GM19043 (cell line): Measurements from ENCODE around the gene PIK3R5.
"Not testable (repeated sequence)": the region's sequence is repeated elsewhere in the genome, so short reads cannot be mapped to it uniquely, and the experiment has no call there.

Source experiments
- ATAC-seq: cut with Tn5 transposase; IDR thresholded peaks from one replicate; pipeline ENCODE4 v1.9.1; 2021; ENCODE audit warnings: low read depth; ENCODE audit not compliant: unreplicated experiment

Gene PIK3R5

DNA sequence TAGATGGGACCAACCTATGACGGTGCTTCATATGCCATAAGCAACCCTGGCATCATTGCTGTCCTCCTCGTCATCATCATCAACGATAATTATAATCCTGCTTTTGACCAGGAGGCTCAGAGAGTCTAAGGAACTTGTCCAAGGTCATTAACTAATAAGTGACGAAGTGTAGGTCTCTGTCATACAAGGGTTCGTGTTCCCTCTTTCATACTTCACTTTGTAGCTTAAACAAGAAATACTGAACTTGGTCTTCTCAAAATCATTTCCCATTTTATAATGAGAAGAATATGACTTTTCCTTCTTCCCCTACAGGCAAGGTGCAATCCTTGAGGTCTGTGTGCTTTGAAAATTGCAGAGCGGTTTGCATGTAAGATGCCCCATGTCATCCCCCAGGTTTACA is 66.9 kb downstream of the PIK3R5 start:
- ATAC-seq, result no peak

GRCh38 chr17:8898126-8898525 is 67.4 kb downstream of the PIK3R5 start:
- ATAC-seq, result no peak

DNA sequence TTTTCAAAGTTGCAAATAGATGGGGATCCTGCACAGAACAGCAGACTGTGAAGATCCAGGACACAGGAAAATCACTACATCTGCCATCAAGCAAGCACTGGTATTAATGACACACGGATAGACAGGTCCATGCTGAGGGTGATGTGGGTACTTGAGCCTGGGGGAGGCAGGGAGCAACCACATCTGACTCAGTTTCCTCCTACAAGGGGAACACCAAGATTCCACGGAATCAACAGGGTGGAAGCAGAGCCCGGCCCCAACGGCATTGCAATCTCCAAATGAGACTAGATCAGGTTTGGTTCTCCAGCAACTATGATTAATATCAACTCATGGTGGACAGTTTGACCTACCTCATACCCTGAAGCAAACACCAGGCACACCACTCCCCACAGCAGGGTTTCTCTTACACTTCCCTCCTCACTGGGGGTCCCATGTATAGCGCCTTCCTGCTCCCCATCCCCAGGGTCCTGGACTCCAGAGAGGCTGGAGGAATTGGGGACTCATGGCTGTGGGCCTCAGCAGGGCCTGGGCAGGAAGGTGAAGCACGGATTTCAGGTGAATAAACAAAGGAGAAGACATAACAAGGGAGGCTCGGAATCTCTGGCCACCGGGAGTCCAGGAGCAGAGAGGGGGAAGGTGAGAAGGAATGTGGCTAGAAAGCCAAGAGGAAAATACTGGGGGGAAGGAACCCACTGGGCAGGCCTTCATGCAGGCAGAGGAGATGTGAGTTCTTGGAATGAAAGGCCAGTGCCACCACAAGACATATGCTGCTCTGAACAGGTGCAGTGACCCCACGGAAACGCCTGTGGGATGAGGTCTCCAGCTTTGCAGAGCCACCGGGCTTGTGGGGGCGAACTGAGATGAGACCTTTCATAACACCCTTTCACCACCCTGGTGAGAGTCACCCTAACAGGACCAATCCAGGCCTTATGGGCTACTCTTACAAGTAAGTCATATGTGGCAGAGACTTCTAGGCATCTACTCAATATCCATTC is 68.6 kb downstream of the PIK3R5 start:
- ATAC-seq, result no peak

GRCh38 chr17:8896087-8896486 is 69.4 kb downstream of the PIK3R5 start:
- ATAC-seq, result no peak

DNA sequence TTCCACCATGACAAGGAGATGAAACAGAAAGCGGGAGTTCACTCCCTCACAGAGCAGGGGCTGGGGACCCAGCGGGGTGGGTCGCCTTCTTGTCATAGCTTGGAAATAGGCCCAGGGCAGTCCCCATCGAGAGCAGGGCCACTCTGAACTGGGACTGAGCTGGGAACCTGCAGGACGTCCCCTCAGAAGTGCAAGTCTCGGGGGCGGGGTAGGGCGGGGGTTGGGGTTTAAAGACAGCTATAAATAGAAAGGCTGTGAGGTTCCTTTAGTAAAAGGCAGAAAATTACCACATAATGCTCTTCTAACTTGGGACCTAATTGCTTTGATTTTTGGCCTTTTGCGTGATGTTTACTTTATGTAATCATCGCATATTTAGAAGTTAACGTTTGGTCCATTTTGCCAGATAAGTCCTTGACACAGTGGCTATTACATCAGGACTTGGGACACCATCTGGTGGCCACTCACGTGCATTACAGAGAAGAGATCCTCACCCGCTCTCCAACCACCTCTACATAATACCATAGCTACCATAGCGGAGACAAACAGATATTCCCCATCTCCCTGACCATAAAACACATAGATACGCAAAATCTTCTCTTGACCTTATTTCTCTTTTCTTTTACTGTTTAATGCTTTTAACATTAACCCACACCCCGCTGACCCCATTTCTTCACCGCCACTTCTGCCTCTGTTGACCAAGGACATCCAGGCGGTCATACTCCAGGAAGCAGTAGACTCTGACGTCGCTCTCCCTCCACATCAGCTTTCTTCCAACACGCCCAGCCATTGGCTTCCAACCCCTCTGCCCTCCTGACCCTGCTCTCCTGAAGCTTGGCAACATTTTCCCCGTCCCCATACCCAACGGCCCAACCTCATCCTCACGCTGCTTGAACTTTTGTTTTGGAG is 70.6 kb downstream of the PIK3R5 start:
- no peak for ATAC-seq

DNA sequence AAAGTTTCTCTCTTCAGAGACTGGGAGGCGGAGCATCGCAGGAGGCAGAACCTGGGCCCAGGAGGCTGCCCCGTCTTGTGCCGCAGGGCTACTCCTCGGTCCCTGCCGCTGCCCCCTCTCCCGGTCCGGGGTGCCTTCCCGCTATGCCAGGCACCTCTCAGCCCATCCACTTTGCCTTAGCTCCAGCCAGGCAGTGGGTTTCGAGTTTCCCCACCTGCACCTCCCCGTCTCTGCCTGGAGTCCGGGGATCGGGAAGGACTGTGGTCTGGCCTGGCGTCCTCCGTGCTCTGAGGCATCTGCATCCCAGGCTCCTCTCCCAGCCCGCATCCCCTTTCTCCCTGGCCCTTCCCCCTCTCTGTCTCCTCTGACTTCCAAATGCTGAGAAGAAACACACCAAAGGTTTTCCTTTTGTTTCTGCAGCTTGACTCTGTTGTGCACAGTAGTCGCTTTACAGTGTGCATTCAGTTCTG is 71.3 kb downstream of the PIK3R5 start:
- ATAC-seq, result no peak

DNA sequence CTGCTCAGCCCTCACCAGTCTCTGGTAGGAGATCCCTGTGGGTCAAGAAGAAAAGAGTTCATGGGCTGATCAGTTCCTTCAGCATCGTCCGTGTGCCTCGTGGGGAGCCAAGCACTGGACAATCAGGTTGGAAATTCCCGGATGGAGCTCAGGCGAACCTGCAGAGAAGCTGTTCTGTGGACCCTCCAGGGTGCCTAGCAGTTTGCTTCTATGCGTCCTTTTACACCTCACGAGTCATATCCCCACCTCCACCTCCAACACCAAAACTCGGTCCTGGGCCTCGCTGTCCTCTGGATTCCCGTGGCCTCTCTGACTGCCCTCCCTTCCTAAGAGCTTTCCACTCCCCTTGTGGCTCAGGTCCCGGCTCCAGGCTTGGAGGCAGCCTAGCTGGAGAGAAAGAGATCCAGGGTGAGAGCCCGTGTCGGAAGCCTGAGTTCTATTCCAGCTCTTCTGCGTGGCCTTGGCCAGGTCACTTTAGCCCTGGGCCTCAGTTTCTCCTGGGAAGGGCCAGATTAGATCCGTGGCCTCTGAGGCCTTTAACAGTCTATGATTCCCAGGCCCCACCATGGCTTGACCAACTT is 71.8 kb downstream of the PIK3R5 start:
- ATAC-seq, result no peak

DNA sequence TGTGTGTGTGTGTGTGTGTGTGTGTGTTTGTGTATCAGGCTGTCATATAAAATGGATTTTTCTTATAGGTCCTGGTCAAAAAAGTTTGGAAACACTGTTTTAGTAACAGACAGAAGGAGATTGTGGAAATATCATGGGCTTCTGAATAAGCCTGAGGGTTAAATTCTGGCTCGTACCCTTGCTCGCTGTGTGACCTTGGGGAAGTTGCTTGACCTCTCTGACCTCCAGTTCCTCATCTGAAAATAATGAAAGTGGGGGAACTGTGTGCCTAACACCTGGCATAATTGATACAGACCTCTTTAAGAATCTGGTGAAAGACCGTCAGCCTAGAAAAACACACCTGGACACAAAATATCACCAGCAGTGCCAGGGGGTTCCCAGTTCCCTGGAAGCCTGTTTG is 72.4 kb downstream of the PIK3R5 start:
- ATAC-seq, result no peak

- no peak for ATAC-seq
Measured at GRCh38 chr17:8892338-8892690, 73.2 kb downstream of the PIK3R5 start.

DNA sequence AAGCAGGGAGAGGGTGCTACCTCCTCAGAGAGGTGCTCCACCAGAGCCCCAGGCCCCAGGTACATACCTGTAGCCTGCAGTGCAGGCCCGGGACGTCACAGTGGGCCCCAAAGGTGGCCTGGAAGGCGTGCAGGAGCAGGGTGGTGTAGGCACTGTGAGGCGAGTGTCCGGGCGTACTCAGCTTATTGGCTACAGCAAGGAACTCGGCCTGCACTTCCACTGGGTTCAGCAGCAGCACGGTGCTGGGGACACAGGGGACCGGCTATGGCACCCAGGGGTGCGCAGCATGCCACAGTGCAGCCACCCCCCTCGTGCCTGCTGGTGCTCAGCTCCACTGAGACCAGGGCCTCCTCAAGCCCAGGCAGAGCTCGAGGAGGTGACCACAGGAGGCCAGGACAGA is 74.8 kb downstream of the PIK3R5 start:
- ATAC-seq, result no peak

DNA sequence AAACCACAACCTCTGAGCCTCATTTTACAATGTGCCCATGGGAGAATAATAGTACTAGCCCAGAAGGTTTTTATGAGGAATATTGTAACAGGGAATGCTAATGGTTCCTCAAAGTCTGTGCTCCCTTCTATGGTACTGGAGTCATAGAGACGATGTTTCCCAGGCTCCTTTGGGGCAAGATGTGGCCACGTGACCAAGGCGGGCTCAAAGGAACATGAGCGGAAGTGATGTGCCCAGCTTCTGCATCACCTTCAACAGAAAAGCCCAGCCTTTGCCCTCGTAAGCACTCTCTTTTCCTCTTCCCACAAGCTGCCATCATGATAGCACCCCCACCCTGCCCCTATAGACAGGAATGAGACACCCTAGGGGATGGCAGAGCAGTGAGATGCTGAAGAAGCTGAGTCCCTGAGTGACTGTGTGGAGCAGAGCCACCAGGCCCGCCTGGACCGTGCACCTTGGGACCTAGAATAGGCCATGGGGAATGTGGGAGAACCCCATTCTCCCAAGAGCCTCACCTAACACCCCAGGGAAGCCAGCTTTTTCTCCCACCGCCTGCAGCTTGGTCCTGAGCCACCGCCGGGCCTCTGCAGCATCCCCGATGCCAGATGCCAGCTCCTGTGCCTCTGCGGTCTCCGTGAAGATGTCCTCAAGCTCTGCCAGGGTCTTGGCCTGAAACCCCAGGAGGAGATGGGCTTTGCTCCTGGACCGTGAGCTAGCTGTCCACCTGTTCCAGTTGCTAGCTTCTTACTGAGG is 75.9 kb downstream of the PIK3R5 start:
- ATAC-seq, result no peak

DNA sequence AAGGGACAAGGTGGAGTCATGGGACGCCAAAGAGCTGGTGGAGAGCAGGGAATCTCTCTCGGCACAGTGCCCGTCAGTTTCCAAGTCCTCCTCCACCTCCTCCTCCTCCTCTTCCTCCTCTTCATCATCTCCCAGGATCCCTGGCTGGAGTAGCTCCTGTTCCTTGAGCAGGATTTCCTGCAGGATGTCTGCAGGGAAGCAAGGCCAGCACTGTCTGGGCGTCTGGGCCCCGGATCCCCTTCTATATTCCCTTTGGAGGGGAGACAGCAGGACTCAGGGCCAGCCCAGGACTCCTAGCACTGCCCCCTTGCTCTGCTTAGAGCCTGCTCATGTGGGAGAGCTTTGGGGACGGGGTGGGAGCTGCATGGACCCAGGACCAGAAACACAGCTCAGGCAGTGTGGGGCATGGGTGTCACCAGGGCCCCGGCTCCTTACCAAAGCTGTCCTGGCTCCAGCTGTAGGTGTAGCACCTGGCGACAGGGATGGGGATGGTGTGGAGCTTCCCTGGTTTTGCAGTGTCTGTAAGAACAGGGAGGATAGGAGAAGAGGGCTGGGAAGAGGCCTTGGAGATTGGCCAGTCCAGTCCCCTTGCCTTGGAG is 76.7 kb downstream of the PIK3R5 start:
- ATAC-seq, result no peak

- ATAC-seq, result no peak
Measured at GRCh38 chr17:8887834-8888703, 77.4 kb downstream of the PIK3R5 start.

DNA sequence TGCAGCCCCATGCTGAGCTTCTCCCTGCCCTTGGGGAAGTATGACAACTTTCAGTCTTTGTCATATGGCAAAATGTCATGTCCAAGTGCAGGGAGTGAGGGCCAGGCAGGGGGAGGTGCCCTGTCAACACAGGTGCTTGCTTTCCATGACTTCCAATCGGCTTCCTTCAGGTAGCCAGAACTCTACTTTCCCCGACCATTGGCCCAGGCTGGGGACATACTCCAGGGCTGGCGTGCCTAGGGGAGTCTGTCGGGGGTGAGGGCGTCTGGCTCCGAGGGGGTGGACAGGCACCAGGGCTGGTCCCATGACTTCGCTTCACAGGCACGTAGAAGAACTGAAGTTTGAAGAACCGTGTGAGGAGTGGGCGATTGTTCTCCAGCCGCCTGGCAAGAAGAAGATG is 78.2 kb downstream of the PIK3R5 start:
- ATAC-seq, result no peak

GRCh38 chr17:8885967-8886684 is 79.4 kb downstream of the PIK3R5 start:
- ATAC-seq, result no peak

DNA sequence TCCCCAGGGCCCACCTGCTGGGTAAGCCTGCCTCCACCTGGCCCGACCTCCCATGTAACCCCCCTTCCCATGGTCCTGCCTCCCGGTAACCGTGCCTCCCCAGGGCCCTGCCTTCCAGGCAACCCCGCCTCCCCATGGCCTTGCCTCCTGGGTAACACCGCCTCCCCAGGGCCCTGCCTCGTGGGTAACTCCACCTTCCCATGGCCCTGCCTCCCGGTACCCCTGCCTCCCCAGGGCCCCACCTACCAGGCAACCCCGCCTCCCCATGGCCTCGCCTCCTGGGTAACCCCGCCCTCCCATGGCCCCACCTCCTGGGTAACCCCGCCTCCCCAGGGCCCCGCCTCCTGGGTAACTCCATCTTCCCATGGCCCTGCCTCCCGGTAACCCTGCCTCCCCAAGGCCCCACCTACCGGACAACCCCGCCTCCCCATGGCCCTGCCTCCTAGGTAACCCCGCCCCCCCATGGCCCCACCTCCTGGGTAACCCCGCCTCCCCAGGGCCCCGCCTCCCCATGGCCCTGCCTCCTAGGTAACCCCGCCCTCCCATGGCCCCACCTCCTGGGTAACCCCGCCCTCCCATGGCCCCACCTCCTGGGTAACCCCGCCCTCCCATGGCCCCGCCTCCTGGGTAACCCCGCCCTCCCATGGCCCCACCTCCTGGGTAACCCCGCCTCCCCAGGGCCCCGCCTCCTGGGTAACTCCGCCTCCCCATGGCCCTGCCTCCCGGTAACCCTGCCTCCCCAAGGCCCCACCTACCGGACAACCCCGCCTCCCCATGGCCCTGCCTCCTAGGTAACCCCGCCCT is 80.1 kb downstream of the PIK3R5 start:
- not testable (repeated sequence) for ATAC-seq

DNA sequence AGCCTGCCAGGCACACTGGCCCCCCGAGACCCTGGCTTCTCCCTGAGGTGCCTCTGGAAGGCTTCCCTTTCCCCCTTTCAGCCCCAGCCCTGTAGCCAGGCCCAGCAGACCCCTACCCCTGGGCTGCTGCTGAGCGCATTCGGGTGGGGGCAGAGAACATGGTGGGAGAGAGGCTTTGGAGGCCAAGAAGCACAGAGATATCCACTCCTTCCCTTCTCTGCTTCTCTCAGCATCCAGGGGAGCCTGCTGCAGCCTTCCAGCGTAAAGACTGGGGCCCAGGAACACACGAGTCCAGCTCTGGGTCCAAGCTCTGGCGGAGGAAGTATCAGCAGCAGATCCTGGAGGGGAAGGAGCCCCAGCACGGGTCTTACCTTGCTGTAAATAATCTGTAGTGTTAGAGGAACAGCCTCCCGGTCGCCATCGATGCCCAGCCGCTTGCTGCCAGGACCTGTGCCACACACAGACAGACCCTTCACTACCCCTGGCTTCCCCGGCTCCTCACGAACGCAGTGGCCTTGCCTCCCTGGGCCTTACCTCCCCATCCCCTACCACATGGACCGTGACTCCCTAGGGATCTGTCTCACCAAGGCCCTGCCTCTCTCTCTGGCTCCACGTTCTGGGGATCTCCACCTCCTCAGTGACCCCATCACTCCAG is 81.0 kb downstream of the PIK3R5 start:
- no peak for ATAC-seq
